Stimulated activated CD8-positive, alpha-beta memory T cell treated with anti-CD3 and anti-CD28 coated beads, Interleukin-7, amount 100 ng/mL, for 24 hours (primary cell): ENCODE results near the gene PLCG1.
A peak's percentile ranks its signal among the peaks of the same experiment; 100 is the strongest.

Source experiments
- DNase-seq: peaks from one replicate; pipeline ENCODE4 v3.0.0-alpha.2; 2020; ENCODE audit warnings: low read depth

PLCG1 gene

DNA sequence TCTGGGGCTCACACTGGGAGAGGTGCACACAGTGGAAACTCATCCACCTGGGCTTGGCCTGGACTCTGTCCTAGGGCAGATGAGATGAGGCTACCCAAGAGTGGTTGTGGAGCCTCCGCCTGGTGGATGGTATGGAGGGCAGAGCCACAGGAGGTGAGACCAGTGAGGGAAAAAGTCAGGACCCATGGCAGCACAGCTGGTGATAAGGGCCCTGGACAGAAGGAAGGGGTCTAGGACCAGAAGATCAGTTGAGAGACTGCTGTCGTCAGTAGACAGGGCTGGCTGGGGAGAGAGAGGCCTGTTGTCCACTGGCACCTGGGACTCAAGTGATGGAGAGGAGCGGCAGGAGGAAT, 29.8 kb downstream of the PLCG1 start:
- no peak for DNase-seq

DNA sequence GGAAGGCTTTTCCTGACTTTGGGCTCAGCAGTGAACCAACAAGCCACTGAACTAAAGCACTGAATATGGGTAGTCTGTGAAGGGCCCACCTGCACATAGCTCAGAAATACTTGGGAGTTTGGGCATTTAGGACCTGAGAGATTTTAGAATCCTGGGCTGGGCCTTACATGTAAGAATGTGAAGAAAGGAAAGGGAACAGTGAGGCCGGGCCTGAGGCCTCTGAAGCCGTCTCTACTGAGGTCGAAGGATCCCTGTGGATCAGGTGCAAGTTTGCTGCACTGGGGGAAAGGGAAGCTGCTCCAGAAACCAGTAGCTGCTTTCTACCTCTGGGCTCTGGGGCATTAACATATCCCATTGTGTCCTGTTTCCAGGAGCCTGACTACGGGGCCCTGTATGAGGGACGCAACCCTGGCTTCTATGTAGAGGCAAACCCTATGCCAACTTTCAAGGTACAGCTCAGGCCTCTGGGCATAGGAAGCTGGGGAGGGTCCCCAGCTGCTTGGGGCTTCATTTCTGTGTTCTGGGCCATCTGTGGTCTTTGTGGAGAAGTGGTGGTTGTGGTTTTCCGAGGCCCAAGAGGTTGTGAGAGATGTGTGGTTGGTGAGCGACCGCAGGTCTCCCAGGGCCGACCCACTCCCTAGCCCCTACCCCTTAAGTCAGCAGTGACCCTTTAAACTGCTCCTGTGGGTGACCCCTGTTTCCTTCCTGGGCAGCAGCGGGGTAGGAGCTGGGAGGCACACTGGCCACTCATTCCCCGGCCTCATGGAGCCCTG, 30.3 kb downstream of the PLCG1 start:
- no peak for DNase-seq

DNA sequence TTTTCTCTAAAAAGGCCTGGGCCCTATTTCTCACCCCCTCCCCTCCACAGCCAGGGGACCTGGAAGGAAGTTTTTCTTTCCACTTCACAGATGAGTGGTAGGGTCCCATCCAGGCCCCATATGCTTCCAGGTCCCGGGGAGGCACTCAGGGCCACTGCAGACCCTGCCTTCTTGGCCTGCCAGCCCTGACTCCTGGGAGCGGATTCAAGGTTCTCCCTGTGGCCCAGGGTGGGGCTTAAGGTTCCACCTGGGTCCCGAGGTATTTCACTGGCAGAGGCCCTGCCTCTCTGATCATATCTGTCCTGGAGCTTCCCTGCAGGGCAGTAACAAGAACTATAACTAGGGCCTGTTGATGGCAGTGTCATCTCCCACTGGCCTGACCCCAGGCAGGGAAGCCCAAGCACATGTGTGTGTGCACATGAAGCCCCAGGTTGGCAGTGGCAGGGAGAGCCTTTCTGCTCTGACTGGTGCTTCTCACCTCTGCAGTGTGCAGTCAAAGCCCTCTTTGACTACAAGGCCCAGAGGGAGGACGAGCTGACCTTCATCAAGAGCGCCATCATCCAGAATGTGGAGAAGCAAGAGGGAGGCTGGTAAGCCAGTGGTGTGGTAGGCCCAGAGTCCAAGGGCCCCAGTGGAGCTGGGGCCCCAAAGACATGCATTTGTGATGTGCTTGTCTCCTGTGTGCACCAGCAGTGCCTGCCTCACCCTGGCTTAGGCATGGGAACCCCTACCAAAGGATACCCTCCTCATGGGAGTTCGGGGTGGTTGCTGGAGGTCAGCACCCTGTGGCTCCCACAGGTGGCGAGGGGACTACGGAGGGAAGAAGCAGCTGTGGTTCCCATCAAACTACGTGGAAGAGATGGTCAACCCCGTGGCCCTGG, 31.2 kb downstream of the PLCG1 start:
- no peak for DNase-seq

DNA sequence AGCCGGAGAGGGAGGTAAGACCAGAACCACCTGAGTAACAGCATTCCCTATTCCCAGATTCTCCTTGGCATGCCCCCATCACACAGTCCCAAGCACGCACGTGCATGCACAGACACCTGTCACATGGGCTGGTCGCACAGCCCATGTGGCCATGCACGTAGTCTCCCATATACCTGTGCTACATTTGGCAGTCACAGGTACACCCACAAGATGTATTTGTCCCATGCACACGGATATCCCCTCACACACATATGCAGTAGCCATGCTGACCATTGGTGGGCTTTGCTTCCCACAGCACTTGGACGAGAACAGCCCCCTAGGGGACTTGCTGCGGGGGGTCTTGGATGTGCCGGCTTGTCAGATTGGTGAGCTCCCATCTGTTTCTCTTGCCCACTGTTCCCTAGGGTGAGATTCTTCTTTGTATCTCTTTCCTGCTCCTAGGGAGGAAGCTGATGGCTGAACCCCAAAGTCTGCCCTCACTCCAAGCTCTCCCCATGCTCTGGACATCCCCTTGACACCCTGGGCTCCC, 31.9 kb downstream of the PLCG1 start:
- no peak for DNase-seq

DNA sequence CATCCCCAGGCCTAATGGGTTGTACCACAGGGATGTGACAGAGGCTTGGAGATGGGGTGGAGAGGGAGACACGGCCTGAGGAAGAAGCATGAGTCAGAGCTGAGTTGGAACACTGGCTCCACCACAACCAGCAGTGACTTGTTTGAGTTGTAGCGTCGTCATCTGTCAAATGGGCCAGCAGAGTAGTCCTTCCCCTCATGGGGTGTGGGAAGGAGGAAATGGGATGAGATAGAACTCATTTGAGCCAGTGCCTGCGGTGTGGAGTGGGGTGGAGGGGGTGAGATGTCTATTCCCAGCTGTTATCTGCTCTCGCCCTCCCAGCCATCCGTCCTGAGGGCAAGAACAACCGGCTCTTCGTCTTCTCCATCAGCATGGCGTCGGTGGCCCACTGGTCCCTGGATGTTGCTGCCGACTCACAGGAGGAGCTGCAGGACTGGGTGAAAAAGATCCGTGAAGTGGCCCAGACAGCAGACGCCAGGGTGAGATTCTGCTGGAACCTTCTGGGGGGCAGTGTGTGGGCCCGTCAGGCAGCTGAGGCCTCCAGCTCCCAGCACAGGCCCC, 32.5 kb downstream of the PLCG1 start:
- no peak for DNase-seq

DNA sequence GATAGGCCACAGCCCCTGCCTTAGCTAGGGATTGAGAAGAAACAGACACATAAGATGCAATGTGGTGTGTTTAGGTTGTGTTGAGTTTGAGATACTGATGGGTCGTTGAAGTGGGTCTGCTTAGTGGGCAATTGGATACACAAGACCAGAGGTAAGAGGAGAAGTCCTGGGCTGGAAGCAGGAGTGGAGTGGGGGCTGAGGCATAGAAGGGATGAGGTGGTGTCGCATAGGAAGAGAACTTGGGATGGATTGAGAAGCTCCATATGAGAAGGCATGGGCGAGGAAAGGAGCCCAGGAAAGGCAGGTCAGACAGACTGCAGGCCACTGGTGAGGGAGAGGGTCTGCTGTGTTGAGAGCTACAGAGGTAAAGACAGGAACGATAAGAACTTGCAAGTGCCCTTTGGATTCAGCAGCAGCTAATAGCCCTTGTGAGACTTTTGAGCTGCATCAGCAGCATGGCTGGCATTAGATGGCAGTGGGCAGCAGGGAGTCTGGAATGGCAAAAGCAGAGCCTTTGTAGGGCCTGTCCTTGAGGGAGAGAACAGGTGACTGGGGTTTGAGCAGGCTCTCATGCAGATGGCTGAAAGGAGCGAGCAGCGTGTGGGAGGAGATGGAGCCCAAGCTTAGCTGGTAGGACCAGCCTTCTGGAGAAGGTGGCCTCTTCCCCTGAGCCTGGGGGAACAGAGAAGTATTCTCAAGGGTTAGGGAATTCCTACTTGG, 33.2 kb downstream of the PLCG1 start:
- DNase-seq: no peak

DNA sequence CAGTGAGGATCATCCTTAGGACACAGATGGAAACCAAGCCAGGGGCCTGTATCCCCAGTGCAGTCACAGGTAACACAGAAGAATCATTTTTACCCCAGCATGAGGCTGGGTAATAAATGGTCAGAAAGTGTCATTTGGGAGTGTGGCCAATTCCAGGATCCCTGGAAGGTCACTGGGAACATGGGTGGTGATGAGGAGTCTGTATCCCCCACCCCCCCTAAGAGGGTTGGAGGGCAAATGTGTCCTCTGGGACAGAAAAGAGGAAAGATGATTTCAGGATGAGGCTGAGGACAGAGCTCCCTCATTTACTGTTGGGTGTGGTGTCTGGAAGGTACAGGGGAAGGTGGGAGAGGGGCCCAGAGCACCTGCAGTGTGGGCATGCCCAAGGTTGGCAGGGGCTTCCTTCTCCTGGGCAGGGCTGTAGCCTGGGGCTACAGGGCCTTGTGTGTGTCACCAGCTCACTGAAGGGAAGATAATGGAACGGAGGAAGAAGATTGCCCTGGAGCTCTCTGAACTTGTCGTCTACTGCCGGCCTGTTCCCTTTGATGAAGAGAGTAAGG, 34.5 kb downstream of the PLCG1 start:
- no peak for DNase-seq

DNA sequence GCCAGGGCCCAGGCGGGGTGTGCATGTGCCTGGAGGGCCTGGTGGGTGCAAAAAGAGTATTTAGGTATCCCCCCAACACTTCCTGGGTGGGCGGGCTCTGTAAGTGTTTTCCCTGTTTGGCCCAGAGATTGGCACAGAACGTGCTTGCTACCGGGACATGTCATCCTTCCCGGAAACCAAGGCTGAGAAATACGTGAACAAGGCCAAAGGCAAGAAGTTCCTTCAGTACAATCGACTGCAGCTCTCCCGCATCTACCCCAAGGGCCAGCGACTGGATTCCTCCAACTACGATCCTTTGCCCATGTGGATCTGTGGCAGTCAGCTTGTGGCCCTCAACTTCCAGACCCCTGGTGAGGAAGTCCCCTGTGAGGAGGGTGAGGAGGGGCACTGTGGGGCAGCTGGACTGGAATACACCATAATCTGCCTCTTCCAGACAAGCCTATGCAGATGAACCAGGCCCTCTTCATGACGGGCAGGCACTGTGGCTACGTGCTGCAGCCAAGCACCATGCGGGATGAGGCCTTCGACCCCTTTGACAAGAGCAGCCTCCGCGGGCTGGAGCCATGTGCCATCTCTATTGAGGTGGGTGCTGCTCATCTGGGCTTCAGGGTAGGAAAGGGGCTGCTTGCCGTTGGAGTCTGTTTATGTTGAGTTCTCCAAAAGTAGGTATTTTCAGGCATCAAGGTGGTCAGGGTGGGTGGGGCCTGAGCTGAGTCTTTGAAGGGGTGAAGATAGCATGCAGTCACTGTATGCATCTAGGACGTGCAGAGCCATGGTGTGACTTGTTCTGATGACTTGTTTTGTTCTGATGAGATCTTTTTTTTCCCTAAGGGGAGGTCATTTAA, 35.2 kb downstream of the PLCG1 start:
- DNase-seq: no peak

DNA sequence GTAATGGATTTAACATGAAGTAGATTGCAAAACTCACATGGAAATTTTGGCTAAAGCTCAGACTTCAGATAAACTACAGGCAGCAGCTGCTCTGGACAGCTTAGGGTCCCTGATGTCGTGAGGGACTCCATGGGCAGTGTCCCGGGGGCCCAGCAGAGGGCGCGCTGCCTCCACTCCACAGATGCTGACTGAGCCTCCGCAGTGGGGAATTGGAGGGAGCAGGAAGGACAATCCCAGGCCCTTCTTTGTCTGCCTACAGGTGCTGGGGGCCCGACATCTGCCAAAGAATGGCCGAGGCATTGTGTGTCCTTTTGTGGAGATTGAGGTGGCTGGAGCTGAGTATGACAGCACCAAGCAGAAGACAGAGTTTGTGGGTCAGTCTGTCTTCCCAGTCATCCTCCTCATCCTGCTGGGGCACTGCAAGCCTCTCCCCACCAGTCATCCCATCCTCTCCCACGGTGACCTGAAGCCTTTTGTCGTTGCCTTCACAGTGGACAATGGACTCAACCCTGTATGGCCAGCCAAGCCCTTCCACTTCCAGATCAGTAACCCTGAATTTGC, 35.9 kb downstream of the PLCG1 start:
- peak; percentile 48 for DNase-seq

DNA sequence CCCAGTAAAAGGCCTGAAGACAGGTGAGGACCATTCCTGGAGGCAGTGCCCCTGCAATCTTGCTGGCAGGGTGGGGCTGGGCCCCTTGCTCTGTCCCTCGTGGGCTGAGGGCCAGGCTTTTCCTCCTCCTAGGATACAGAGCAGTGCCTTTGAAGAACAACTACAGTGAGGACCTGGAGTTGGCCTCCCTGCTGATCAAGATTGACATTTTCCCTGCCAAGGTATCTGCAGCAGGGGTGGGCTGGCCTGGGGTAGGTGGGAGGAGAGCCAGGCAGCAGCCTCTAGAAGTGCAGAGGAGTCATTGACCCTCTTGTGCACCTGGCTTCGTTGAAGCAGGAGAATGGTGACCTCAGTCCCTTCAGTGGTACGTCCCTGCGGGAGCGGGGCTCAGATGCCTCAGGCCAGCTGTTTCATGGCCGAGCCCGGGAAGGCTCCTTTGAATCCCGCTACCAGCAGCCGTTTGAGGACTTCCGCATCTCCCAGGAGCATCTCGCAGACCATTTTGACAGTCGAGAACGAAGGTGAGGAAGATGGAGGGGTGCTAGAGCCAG, 36.5 kb downstream of the PLCG1 start:
- DNase-seq: no peak

DNA sequence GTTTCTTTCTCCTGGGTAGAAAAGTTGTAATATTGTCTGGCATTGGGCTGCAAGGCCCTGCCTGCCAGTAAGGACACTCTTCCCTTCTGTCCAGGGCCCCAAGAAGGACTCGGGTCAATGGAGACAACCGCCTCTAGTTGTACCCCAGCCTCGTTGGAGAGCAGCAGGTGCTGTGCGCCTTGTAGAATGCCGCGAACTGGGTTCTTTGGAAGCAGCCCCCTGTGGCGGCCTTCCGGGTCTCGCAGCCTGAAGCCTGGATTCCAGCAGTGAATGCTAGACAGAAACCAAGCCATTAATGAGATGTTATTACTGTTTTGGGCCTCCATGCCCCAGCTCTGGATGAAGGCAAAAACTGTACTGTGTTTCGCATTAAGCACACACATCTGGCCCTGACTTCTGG, 37.0 kb downstream of the PLCG1 start:
- no peak for DNase-seq

DNA sequence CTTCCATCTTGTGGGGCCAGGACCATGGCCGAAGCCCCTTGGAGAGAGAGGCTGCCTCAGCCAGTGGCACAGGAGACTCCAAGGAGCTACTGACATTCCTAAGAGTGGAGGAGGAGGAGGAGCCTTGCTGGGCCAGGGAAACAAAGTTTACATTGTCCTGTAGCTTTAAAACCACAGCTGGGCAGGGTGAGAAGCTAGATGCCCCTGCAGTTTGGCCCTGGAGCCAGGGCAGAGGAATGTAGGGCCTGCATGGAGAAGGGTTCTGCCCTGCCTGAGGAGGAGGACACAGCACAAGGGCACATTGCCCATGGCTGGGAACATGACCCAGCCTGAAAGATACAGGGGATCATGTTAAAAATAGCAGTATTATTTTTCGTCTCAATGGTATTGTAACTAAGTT, 37.4 kb downstream of the PLCG1 start:
- DNase-seq: no peak

DNA sequence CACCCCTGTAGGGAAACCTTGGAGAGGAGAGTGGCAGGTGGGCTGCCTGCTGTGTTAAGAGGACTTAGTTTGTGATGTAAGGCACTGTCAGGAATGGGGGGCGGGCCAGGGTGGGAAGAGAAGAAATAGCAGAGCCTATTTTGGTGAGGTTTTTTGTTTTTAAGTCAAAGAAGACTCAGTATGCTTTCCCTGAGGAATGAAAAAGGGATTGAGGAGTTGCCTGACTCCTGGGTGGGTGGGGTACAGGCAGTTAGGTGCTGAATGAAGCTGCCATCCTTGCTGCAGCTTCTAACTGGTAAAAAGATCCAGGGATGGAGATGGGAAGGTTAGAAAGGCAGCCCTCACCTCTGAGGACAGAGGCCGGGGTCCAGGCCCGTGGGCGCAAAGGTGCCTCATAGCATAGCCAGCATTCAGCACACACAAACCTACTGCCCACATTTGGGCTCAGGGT, 37.9 kb downstream of the PLCG1 start:
- DNase-seq: no peak

DNA sequence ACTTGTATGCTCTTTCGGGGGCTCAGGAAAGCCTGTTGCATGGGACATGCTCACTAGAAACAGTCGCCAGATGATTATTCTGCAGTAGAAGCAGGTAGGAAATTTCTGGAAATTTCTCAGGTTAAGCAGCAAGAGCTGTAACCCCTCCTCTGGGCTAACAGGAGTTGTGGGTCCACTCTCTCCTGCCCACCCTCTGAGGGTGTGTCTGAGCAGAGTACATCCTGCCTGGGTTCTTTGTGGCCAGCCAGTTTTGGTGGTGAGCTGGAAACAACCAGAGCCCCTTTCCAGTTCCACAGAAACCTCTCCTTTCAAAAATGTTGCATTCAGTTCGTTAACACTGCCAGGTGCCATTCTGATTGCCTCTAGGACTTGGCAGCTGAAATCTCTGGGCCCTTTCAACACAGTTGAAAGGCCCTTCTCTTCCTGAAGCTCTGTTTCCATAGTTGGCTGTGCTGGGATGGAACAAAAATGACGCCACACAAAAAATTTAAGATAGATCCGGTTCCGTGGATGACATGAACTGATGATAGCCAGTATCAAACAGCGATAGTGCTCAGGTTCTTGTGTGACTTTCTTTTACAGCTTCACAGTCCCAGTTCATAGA, 38.5 kb downstream of the PLCG1 start:
- no peak for DNase-seq

DNA sequence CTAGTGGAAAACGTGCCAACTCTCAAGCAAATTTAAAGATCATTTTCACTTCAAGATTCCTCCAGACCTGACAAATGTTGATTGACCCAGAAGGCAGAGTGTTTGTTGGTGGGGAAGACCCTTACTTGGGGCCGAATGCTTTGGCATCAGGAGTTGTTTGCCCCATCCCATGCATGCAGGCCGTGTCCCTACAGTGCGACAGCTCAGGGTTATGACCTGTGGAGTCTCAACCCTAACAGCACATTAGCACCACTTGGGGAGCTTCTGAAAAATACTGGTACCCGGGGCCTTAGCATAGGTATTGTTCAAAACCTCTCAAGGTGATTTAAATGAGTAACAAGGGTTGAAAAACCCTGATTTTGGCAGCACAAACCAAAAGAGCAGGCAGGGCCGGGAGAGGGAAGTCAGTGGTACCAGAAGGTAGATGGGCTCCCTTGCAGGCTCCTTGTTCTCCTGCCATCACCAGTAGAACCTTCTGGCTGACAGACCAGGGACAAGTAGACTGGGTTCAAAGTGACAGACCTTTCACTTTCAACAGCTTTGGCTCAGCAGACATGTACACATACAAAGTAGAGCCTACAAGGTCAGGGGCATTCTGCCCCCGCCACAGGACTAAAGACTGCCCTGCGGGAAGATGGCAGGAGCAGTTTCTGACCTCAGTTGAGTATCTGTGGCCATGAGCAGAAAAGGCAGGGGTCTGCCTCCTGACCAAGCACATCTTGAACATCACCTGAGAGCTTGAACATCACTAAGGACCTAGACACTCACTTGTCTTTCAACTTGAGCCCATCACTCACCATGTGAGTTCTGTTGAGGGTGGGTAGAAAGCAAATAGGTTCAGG, 39.6 kb downstream of the PLCG1 start:
- DNase-seq: no peak

DNA sequence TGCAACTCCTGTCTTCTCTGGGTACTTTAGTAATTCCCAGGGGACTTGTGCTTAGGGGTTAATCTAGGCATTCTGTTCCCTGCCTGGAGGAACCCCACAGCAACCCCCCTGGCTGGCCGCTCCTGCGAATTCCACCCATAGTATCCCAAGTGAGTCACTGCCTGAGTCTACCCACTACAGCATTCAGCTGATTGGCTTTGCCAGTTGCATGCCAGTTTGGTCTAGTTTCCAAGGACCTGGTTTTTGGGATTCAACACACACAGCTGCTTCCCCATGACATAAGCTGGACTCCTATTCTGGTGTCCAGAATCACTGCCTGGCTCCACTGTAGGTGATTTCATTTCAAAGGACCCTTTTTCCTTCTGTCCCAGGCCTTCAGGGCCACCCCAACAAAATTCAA, 40.3 kb downstream of the PLCG1 start:
- no peak for DNase-seq

DNA sequence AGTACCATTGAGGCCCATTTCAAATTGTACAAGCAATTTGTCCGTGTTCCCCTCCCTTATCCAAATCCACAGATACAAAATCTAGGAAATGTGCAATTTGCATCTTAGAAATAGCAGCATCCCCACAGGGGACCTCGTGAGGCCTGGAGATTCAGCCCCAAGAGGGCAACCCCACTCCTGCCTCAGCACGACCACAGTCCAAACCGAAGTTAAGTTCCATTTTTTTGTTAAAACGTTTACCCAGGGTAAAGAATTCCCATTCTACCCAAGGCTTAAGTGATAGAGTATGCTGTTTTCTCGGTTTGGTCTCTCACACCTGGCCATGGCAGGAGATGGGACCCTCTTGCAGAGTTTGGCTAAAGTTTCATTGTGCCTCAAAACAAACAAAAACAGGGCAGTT, 41.2 kb downstream of the PLCG1 start:
- DNase-seq: no peak

DNA sequence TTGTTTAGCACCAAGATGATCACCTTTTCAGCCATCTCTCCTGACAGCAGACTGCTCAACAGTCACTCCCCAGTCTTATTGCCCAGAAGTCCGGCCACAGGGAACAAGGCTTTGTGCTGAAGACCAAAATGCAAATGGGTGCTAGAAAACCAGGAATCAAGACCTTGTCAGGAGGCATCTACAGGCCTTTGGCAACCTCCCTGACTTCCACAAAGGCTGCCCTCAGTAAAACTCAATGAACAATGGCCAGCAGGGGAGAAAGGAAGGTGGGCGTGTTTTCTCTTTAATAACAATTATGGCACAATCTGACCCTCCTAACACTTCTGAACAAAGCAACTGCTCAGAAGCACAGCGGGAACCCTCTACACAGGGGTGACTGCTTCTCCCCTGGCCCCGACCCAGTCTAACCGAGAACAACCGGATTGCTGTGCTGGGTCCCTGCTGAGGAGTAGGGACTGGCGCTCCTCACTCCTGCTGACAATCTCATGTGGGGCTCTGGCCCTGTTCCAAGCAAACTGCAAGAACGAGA, 41.6 kb downstream of the PLCG1 start:
- no peak for DNase-seq

DNA sequence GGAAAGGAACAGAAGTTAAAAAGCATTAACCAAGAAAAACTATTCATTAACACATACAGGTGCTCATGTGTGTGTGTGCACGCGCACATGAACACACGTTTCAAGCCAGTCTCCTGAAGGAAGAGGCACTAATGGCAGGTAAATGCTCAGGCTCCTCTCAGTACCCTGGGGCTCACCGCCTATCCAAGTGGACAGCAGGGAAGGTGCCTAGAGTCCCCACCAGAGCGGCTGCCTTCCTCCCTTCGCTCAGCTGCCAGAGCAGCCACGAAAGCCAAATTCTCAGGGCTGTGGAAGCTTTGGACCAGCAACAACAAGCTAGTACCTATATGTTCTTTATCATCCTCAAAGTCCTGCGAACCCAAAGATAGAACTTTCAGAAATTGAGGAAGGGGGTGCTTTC, 42.6 kb downstream of the PLCG1 start:
- DNase-seq: no peak
